D341Med (cell line): ENCODE measurements around the gene BTBD7.
"Not testable (repeated sequence)": the region's sequence is repeated elsewhere in the genome, so short reads cannot be mapped to it uniquely, and the experiment has no call there.

ENCODE experiments used
- DNase-seq: peaks from one replicate; pipeline ENCODE4 v3.0.0; 2012; ENCODE audit warnings: low spot score

Gene BTBD7

GRCh38 chr14:93332853-93333630 lies at the start of gene BTBD7:
BTBD7 (minus strand) TSS chr14:93333036; CDS start chr14:93296051, 36,985 bp downstream.
- DNase-seq, result peak; percentile 99

- no peak for DNase-seq
Measured at GRCh38 chr14:93381644-93382043, 48.8 kb upstream of the BTBD7 start.

- no peak for DNase-seq
Measured at GRCh38 chr14:93379831-93380230, 47.0 kb upstream of the BTBD7 start.

- no peak for DNase-seq
Measured at GRCh38 chr14:93375673-93376156, 42.9 kb upstream of the BTBD7 start.

- DNase-seq, result no peak
Measured at GRCh38 chr14:93369713-93370266, 37.0 kb upstream of the BTBD7 start.

- no peak for DNase-seq
Measured at GRCh38 chr14:93368996-93369712, 36.3 kb upstream of the BTBD7 start.

- not testable (repeated sequence) for DNase-seq
Measured at GRCh38 chr14:93354873-93355272, 22.0 kb upstream of the BTBD7 start.

GRCh38 chr14:93348292-93348691 lies 15.5 kb upstream of the BTBD7 start:
- no peak for DNase-seq

- DNase-seq, result no peak
Measured at GRCh38 chr14:93347850-93348249, 15.0 kb upstream of the BTBD7 start.

GRCh38 chr14:93346926-93347721 lies 14.3 kb upstream of the BTBD7 start, which contains the start of gene COX8C:
COX8C (plus strand) TSS chr14:93347182; CDS start chr14:93347269, 87 bp downstream.
- DNase-seq, result peak; percentile 26

GRCh38 chr14:93343797-93344196 lies 11.0 kb upstream of the BTBD7 start:
- no peak for DNase-seq

- no peak for DNase-seq
Measured at GRCh38 chr14:93343266-93343665, 10.4 kb upstream of the BTBD7 start.

- no peak for DNase-seq
Measured at GRCh38 chr14:93337884-93338283, 5.0 kb upstream of the BTBD7 start.

GRCh38 chr14:93337143-93337753 lies 4.4 kb upstream of the BTBD7 start:
- DNase-seq, result no peak

- DNase-seq, result peak; percentile 27
Measured at GRCh38 chr14:93333631-93334103, 831 bp upstream of the BTBD7 start.

GRCh38 chr14:93332397-93332852 lies 411 bp downstream of the BTBD7 start:
- peak; percentile 86 for DNase-seq

- DNase-seq, result no peak
Measured at GRCh38 chr14:93331728-93332396, 974 bp downstream of the BTBD7 start.

- DNase-seq, result no peak
Measured at GRCh38 chr14:93331002-93331727, 1.7 kb downstream of the BTBD7 start.

- DNase-seq, result no peak
Measured at GRCh38 chr14:93330609-93331000, 2.2 kb downstream of the BTBD7 start.
